Brain microvascular endothelial cell (primary cell): ENCODE measurements around the gene HRG.
"Not testable (repeated sequence)": the region's sequence is repeated elsewhere in the genome, so short reads cannot be mapped to it uniquely, and the experiment has no call there.

Source experiments
- DNase-seq: peaks from one replicate; pipeline ENCODE4 v3.0.0-alpha.2; 2020
- H3K27ac ChIP-seq: fragments of 250-450 bp; sonication (Bioruptor Pico); 2 replicates; pipeline ENCODE4 v1.5.1; 2020; ENCODE audit warnings: mild to moderate bottlenecking, moderate library complexity
- H3K27me3 ChIP-seq: fragments of 250-450 bp; sonication (Bioruptor Pico); replicated peaks from 2 replicates; pipeline ENCODE4 v1.5.1; 2020; ENCODE audit warnings: mild to moderate bottlenecking
- H3K36me3 ChIP-seq: fragments of 250-450 bp; sonication (Bioruptor Pico); replicated peaks from 2 replicates; pipeline ENCODE4 v1.5.1; 2020; ENCODE audit warnings: mild to moderate bottlenecking
- H3K4me3 ChIP-seq: 2 replicates; pipeline ENCODE4 v1.5.1; 2011; ENCODE audit warnings: low read depth, mild to moderate bottlenecking, control low read depth, low read length, moderate library complexity
- CTCF ChIP-seq: IDR thresholded peaks from 2 replicates; pipeline ENCODE4 v1.5.1; 2011; ENCODE audit warnings: low read depth, mild to moderate bottlenecking, moderate library complexity, low read length, control low read depth, inconsistent platforms; ENCODE audit errors: missing control alignments
- in situ Hi-C: cut with HindIII; loops from 2 replicates; pipeline ENCODE4 v1.10.0; 2017; ENCODE audit warnings: low sequenced_read_pairs, low pct_ligation_motif_present

The HRG gene

DNA sequence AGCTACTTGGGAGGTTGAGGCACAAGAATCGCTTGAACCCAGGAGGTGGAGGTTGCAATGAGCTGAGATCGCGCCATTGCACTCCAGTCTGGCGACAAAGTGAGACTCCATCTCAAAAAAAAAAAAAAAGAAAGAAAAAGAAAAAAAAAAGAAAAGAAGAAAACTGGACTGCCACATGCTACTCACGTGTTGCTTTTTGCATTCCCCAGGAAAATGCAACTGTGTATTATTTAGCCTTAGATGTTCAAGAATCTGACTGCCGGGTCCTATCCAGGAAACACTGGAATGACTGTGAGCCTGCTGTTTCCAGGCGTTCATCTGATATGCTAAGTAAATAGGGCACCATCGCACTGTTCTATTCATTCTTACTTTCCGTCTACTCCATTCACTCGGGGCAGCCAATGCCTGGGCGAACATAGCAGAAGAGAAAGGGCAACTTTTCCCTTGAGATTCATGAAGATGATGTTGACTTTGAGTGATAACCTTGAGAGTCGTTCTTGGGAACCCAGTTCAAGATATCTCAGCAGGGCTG, 21.4 kb downstream of the HRG start:
- DNase-seq, result no peak
- no peak overlapping the region for H3K27ac ChIP-seq
- H3K36me3 ChIP-seq, result no peaks in the 10 kb centered on the region
- no peak for TF ChIP-seq CTCF
- no peaks in the 10 kb centered on the region for H3K27me3 ChIP-seq
- no peak overlapping the region for H3K4me3 ChIP-seq
- in situ Hi-C loops, result no loop called here

DNA sequence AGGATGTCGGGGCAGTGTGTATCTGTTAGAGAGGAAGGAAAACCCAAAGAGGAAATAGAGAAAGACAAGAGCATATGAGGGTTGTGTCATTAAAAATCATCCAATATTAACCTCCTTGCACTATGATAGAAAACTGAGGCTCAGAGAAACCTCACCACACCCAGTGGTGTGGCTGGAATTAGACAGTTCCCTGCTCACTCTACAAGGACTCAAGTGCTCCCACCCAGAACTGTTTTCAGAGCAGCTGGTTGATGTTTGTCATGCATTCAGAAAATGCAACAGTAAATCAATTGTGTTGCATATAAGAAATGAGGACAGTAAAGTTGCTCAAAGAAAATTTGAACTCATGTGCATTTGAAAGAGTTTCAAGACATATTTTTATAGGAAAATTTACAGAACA, 24.5 kb downstream of the HRG start:
- H3K36me3 ChIP-seq, H3K4me3 ChIP-seq, DNase-seq, H3K27me3 ChIP-seq, in situ Hi-C loops, H3K27ac ChIP-seq: not testable (repeated sequence)

DNA sequence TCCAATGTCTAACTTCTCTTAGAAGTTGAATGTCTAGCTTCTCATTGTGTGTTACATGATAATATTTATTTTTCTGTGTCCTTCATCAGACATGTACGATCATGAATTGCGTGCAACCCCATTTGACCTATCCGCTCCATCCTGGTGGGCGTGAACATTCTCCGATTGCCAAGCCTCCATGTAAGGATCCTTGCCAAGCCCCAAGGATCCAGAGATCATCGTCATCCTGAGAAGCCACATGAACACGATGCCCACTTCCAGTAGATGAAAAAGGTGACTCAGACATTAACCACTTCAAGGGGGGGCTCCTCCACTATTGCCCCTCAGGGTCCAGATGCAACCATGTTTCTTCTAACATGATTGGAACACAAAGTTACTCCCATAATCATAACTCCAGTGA, 25.9 kb downstream of the HRG start:
- in situ Hi-C loops, result no loop called here
- H3K27ac ChIP-seq, result no peak overlapping the region
- TF ChIP-seq CTCF, result no peak

GRCh38 chr3:186693843-186694242, 28.0 kb downstream of the HRG start:
- Histone ChIP-seq H3K27me3 (peaks cover 2% of the 10 kb centered on the region), H3K36me3 (no peaks in the 10 kb centered on the region), H3K27ac (no peak overlapping the region), H3K4me3 (no peak overlapping the region)
- TF ChIP-seq CTCF, result no peak
- in situ Hi-C loops, result no loop called here
- DNase-seq, result no peak

More for the DNA sequence above, 25.9 kb downstream of the HRG start:
- no peak for DNase-seq
- Histone ChIP-seq H3K36me3 (no peaks in the 10 kb centered on the region), H3K27me3 (no peaks in the 10 kb centered on the region), H3K4me3 (no peak overlapping the region)

GRCh38 chr3:186694288-186695032, 28.6 kb downstream of the HRG start:
- Histone ChIP-seq H3K27ac (no peak overlapping the region), H3K4me3 (no peak overlapping the region), H3K36me3 (no peaks in the 10 kb centered on the region), H3K27me3 (peaks cover 2% of the 10 kb centered on the region)
- no peak for DNase-seq
- no peak for TF ChIP-seq CTCF
- in situ Hi-C loops, result no loop called here

GRCh38 chr3:186696522-186696921, 30.7 kb downstream of the HRG start:
- Histone ChIP-seq H3K27me3 (peaks cover 2% of the 10 kb centered on the region), H3K4me3 (no peak overlapping the region), H3K27ac (no peak overlapping the region), H3K36me3 (no peaks in the 10 kb centered on the region)
- DNase-seq, result no peak
- no peak for TF ChIP-seq CTCF
- in situ Hi-C loops, result no loop called here
